ENCODE data around the gene GP5.

DNA sequence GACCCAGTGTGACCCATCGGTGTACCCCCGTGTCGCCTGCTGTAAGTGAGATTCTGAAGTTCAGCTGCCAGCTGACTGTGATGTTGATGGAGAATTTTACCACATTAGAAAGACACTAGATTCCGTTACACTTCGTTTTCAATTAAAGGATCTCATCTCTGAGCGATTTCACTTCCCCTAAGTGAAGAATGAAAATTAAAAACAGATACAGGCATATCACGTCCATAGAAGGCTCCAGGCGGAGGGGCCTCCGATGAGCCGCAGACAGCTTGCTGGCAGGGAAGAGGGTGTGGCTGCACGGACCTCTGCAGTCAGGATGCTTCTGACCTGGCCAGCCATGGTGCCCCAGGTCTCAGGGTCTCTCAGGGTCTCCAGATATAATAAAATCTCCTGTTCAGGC, 41.4 kb downstream of the GP5 start:
- TF ChIP-seq SMC3 (conservative IDR thresholded peaks at IDR 0.05; ENCODE audit: insufficient read depth, low read depth, low read length): no peak
- TF ChIP-seq, protein P1, sequence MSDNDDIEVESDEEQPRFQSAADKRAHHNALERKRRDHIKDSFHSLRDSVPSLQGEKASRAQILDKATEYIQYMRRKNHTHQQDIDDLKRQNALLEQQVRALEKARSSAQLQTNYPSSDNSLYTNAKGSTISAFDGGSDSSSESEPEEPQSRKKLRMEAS (CRISPR knock-in tag; IDR thresholded peaks at IDR 0.05): no peak
- no peak for TF ChIP-seq MAFF (IDR thresholded peaks at IDR 0.05; ENCODE audit: low read length)
- no peak for TF ChIP-seq PCBP1 (IDR thresholded peaks at IDR 0.05; ENCODE audit: low read depth, low read length, poor library complexity, severe bottlenecking)
- TF ChIP-seq KDM5B (IDR thresholded peaks at IDR 0.05; ENCODE audit: insufficient replicate concordance, low read depth, low read length): no peak
- no peak for TF ChIP-seq POLR2A (conservative IDR thresholded peaks at IDR 0.05)
- TF ChIP-seq, protein P2, sequence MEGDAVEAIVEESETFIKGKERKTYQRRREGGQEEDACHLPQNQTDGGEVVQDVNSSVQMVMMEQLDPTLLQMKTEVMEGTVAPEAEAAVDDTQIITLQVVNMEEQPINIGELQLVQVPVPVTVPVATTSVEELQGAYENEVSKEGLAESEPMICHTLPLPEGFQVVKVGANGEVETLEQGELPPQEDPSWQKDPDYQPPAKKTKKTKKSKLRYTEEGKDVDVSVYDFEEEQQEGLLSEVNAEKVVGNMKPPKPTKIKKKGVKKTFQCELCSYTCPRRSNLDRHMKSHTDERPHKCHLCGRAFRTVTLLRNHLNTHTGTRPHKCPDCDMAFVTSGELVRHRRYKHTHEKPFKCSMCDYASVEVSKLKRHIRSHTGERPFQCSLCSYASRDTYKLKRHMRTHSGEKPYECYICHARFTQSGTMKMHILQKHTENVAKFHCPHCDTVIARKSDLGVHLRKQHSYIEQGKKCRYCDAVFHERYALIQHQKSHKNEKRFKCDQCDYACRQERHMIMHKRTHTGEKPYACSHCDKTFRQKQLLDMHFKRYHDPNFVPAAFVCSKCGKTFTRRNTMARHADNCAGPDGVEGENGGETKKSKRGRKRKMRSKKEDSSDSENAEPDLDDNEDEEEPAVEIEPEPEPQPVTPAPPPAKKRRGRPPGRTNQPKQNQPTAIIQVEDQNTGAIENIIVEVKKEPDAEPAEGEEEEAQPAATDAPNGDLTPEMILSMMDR (IDR thresholded peaks at IDR 0.05 in 2 of 3, conservative IDR thresholded peaks at IDR 0.05 in 1 of 3; ENCODE audit: insufficient read depth in 2 of 3, low read depth in 1 of 3, low read length in 3 of 3): no peak
- TF ChIP-seq, protein P3, sequence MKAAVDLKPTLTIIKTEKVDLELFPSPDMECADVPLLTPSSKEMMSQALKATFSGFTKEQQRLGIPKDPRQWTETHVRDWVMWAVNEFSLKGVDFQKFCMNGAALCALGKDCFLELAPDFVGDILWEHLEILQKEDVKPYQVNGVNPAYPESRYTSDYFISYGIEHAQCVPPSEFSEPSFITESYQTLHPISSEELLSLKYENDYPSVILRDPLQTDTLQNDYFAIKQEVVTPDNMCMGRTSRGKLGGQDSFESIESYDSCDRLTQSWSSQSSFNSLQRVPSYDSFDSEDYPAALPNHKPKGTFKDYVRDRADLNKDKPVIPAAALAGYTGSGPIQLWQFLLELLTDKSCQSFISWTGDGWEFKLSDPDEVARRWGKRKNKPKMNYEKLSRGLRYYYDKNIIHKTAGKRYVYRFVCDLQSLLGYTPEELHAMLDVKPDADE (conservative IDR thresholded peaks at IDR 0.05; ENCODE audit: control insufficient read depth, low read depth, low read length): no peak

Measured in K562 (cell line).